H1 (cell line): ENCODE results near the gene RLN1. TPM values are rescaled to one million over a fixed set of nuclear protein-coding genes. Genes with fewer than 3 reads are reported as not detected.

Experiments used
- ATF2 ChIP-seq: IDR thresholded peaks from 2 replicates; pipeline ENCODE4 v1.6.1; 2012; ENCODE audit warnings: low read length, inconsistent platforms
- POU5F1 ChIP-seq: IDR thresholded peaks from 2 replicates; pipeline ENCODE4 v1.6.1; 2011; ENCODE audit warnings: low read depth, mild to moderate bottlenecking, low read length, moderate library complexity
- SP4 ChIP-seq: IDR thresholded peaks from 2 replicates; pipeline ENCODE4 v1.6.1; 2012; ENCODE audit warnings: low read length, inconsistent platforms
- polyA plus RNA-seq, 7 experiments: library from polyadenylated mRNA; depleted of rRNA in 3 of 7; stranded (reverse) in 5 of 7; unstranded in 2 of 7; fragments of >200 nt in 5 of 7; fragments of 200-250 nt in 2 of 7; gene quantifications; 1 replicate in 5 of 7; 2 replicates in 1 of 7; 4 replicates in 1 of 7; pipeline versions ENCODE4 v1.2.1 to v1.2.3, GENCODE V29; 2011 to 2013; ENCODE audit warnings: missing spikeins in 2 of 7, mixed read lengths in 2 of 7
- total RNA-seq: library from RNA; stranded (reverse); fragmentation: NEBNext Ultra II Directional; extraction: Animal tissue kit (Norgen Biotek cat#: 25700); gene quantifications from 2 replicates; pipeline ENCODE4 v1.2.1, GENCODE V29; 2021

Gene RLN1
- total and polyA plus RNA-seq, 2 of the 8 experiments (the other 6 are each of a cell fraction or from before 2014, with no cell fraction given), result 0.51 to 0.80 TPM

GRCh38 chr9:5388026-5388819 is 48.5 kb upstream of the RLN1 start (continued):
- TF ChIP-seq ATF2 (no peak), POU5F1 (no peak), SP4 (no peak)
